Lung microvascular endothelial cell (primary cell): ENCODE data around the gene FOXN3. TPM values are rescaled to one million over a fixed set of nuclear protein-coding genes. Genes with fewer than 3 reads are reported as not detected.

ENCODE experiments used
- DNase-seq, 2 donors: peaks; one replicate each; pipeline versions ENCODE4 v3.0.0 to v3.0.0-alpha.2; 2010; ENCODE audit warnings: low read depth in 2 of 2
- total RNA-seq: library from RNA; depleted of rRNA; stranded (reverse); fragments of >200 nt; gene quantifications from 2 replicates; pipeline ENCODE4 v1.2.1, GENCODE V29; 2014

The FOXN3 gene
- total RNA-seq, 1 donor from 2014 or later = 37.9 TPM

- no peak for DNase-seq
Observed at GRCh38 chr14:89233184-89233583, 183.8 kb downstream of the FOXN3 start.

GRCh38 chr14:89232265-89233070 is 184.6 kb downstream of the FOXN3 start:
- no peak for DNase-seq

GRCh38 chr14:89231426-89232113 is 185.5 kb downstream of the FOXN3 start:
- no peak for DNase-seq

DNA sequence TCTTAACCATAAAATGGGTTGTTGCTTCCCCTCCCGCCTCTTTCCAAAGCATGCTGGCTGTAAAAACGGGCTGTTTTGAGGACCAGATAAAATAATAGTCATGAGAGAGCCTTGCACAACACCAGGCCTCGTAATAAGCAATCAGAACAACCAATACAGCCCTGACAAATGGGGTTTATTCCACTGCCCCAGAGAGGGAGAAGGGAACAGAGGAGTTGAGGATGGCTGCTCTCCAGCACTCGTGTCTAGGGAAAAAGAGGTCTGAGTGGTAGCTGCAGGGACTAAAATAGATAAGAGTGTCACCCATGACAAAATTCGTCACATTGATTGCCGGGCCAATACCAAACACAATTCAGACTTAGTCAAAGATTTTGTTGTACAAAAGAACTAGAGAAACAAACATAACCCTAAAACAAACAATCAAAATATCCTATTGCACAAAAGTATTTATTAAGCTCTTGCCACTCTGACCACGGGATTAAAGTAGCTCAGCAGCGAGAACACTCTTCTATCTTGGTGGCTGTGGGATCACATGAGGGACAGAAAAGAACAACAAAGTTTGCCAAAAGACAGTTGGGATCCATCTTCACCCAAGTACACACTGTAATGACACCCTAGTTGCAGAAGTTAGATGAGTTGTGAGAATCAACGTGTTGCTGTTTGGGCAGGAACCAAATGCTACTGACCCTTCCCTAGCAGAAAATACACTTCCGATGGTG is 188.0 kb downstream of the FOXN3 start:
- DNase-seq = no peak

- DNase-seq = no peak
Observed at GRCh38 chr14:89227496-89227836, 189.6 kb downstream of the FOXN3 start.

- DNase-seq = peak in 1 of 2 donors; percentile 38
Observed at GRCh38 chr14:89226801-89227495, 190.1 kb downstream of the FOXN3 start.

DNA sequence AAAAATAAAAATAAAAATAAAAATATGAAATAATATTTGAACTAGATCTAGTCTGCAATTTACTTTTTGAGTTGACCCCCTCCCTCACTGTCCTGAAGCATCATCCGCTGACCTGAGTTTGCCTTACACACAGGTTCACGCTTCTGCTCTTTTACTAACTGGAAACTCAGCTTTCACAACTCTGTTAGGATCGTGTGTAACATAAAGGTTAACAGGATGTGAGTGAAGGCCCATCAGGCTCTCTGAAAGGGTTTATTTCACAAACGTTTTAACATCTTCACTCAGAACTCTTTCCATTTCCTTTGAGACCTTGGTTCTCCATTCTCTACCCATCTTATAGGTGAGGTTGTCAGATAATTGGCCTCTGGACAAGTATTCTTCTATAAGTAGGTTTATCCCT is 191.4 kb downstream of the FOXN3 start:
- DNase-seq = no peak

DNA sequence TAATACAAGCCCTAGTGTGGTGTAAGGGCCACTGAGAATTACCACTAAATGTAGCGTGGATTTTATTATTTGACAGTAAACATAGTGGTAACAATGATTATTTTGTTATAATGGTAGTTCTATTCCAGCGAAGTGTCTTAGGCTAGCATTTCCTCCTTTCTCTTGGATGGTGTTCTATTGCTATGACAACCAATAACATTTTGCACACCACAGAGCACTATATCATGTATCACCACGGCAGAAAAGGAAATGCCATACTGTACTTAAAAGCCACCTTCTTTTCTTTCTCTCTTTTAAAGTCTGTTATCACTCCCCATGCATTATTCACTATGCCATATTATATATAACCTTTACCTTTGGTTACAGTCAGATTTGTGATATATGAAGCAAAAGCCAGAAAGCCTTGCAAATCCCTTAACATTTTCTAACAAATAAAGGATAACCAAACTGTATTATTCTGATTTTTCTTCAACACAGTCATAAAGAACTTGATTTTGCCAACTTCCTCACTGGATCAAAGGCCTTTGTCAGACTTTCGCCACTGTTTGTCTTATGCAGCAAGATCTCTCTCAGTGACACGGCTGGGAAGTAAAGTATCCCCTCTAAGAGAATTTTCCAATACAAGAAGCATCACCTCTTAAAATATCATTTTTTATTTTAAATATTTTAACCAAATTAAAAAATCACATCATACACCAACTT is 195.8 kb downstream of the FOXN3 start:
- peak; percentile 89 to 92 for DNase-seq

DNA sequence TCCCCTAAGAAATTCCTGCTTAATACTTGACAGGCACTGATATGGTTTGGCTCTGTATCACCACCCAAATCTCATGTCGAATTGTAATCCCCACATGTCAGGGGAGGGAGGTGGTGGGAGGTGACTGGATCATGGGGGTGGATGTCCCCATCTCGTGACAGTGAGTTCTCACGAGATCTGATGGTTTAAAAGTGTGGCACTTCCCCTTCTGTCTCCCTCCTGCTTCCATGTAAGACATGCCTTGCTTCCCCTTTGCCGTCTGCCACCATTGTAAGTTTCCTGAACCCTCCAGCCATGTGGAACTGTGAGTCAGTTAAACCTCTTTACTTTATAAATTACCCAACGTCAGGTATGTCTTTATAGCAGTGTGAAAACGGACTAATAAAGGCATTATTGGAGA is 198.0 kb downstream of the FOXN3 start:
- DNase-seq = no peak

DNA sequence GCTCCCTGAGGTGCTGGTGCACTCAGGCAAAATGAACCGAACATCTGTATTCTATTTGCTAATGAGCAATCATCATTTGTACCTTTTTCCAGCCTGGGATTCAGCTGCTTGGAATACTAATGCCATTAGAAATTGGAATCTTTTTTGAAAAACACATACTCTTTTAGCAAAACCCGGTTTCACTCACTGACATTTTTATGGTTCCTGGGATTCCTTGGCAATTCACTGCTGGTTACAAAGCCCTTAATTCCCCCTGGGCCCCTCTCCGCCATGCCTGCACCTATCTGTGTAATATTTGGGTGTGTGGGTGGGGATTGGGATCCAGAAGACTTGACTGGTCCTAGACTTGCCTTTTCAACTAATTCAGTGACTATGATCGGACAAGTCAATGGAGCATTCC is 199.1 kb downstream of the FOXN3 start:
- DNase-seq = no peak

DNA sequence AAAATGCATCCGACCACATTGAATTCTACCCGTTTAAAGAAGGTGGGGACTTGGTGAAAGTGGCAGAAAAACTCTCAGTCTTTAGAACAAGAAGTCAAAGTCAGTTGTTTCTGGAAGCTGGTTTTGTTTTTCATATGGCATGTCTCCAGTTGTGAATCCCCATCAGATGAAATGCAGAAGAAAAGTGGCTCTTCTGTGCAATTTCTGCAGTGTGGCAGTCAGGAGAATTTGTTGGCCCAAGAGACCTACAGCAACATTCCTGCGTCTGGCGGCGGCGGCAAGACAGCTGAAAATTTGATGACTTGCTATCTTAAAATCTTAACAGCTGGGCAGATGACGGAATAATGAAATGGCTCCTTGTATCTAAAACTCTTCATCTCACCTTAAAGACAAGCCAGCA is 201.5 kb downstream of the FOXN3 start:
- DNase-seq = no peak

DNA sequence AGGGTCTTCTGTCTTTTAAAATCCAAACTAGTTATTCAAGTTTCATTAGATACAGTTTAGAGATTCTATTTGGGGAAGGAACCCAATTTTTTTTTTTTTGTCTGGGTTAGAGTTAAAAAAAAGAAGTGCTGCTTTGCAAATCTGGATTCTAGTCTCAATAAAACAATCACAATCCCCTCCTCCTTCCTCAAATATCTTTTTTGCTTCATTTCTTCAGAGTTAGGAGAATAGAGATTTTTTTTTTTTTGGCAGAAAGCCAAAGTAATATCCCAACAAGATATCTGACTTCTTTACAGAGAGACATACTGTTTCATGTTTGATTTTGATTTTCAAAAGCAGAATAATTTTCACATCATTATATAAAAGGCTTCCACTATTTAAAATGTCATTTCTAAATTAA is 201.9 kb downstream of the FOXN3 start:
- DNase-seq = no peak

GRCh38 chr14:89214221-89214965 is 202.6 kb downstream of the FOXN3 start:
- DNase-seq = peak; percentile 62 to 63

GRCh38 chr14:89212386-89213235 is 204.4 kb downstream of the FOXN3 start:
- DNase-seq = peak in 1 of 2 donors; percentile 19

DNA sequence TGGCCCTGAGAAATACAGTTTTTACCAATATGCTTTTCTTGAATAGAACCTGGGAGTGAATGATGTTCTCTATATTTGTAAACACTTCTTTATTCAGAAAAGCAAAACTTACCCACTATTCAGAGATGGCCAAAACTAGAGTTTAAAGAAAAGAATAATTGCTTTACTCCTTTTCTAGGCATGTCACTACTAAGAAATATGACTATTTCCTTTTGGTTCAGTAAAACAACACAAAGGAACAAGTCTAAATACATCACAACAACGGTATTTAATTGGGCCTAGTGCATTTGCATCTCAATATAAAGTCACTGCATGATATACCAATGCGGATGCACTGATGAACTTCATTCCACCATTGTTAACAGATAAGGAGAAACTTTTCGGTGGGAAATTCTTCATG is 207.5 kb downstream of the FOXN3 start:
- no peak for DNase-seq

- DNase-seq = no peak
Observed at GRCh38 chr14:89207925-89208328, 209.1 kb downstream of the FOXN3 start.

DNA sequence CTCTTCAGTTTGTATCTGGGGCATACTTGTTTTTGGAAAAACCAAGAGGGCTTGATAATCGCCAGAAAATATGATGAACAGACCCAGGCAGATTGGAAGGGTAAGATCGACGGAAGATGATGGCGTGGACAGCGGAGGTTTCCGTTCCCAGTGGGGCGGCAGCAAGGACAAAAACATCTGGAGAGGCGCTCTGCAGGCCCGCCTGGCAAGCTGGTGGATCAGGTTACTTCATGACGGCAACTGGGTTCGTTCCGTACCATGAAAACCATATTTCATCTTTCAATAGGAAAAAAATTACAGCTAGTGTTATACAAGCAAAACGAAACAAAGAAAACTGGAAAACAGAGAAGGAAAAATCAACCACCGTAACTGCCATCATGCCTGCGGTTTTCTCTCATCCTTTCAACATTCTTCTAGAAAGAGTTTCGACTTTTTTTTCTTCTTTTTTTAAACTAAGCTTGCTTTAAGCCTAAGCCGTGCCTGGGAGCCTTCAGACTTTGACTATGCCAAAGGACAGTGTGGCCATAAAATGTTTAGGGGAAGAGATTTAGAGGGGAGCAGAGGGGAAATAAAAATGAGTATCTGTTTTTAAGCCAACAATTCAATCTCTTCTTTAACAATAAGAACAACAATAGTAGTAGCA is 210.5 kb downstream of the FOXN3 start:
- DNase-seq = no peak

GRCh38 chr14:89205137-89205740 is 211.8 kb downstream of the FOXN3 start:
- DNase-seq = no peak
